Activated naive CD8-positive, alpha-beta T cell (primary cell): ENCODE data around the gene KAZN.

Experiments used
- H3K27ac Mint-ChIP-seq: one replicate; pipeline ENCODE4 v1.8.0; 2021; ENCODE audit warnings: mixed read lengths
- H3K27me3 Mint-ChIP-seq: one replicate; pipeline ENCODE4 v1.8.0; 2021; ENCODE audit warnings: mixed read lengths
- H3K36me3 Mint-ChIP-seq: one replicate; pipeline ENCODE4 v1.8.0; 2021; ENCODE audit warnings: mixed read lengths
- H3K4me1 Mint-ChIP-seq: one replicate; pipeline ENCODE4 v1.8.0; 2021; ENCODE audit warnings: low read depth, mixed read lengths
- H3K4me3 Mint-ChIP-seq: one replicate; pipeline ENCODE4 v1.8.0; 2021; ENCODE audit warnings: mild to moderate bottlenecking, mixed read lengths
- H3K9me3 Mint-ChIP-seq: one replicate; pipeline ENCODE4 v1.8.0; 2021; ENCODE audit warnings: low read depth, mixed read lengths

KAZN gene

DNA sequence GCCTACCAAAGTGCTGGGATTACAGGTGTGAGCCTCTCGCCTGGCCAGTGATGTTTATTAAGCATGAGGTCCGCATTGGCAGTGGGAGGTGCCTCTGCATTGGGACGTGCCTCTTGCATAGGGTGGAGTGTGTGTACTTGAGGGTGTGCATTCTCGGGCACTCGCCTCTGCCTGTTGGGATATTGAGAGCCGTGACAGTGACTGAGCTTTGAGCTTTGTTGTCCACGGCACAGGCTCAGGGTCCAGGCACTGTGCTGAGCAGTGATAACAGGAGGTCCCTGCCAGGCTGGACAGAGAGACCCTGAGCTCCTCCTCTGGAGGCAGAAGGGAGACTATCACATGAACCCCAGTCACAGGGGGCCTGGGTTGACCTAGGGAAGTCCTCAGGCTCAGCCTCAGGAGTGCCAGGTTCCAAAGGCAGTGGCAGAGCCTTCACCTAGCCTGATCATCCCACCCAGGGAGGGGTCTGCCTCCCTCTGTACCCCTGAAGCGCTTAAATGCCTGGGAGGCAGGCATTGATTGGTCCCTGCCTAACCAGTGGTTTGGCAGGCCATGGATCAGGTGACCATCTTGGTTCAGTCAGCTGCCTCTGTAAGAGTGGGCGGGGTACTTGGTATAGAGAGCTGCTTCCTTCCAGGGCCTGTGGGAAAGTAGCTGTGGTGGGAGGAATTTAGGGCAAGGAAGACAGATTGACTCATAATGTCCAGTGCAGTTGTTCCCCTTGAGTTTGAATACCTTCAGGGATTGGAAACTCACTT, 341.2 kb downstream of the KAZN start:
- Mint-ChIP-seq H3K36me3 (no peaks in the 10 kb centered on the region), H3K4me1 (no peaks in the 10 kb centered on the region), H3K4me3 (no peak overlapping the region), H3K27ac (no peak overlapping the region), H3K27me3 (no peaks in the 10 kb centered on the region), H3K9me3 (no peaks in the 10 kb centered on the region)

DNA sequence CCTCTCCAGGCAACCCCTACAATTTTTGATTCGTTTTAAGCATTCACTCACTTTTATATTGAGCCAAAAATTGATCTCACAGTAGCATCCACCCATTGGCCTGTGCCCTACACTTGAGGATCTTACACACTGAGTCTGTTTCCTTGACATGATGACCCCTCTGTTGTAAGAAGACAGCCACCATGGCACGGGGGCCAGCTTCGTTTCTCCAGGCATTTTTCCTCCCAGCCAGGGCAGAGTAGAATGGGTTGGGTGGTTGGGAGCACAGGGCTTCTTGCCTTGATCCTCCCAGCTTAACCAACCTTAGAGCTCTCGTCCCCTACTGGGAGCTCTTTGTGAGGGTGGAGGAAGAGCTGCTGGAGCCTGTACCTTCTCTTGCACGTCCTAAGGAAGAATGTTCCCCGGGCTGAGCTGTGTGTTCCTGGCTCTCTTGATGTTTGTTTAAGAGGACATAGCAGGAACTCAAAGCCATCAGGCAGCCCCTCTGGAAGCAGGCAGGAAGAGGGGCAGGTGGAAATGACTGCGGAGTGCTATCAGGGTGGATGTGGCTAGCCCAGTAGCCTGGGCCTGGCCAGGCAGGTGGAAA, 341.9 kb downstream of the KAZN start:
- Mint-ChIP-seq H3K27me3 (no peaks in the 10 kb centered on the region), H3K36me3 (no peaks in the 10 kb centered on the region), H3K4me3 (no peak overlapping the region), H3K4me1 (no peaks in the 10 kb centered on the region), H3K27ac (no peak overlapping the region), H3K9me3 (no peaks in the 10 kb centered on the region)

DNA sequence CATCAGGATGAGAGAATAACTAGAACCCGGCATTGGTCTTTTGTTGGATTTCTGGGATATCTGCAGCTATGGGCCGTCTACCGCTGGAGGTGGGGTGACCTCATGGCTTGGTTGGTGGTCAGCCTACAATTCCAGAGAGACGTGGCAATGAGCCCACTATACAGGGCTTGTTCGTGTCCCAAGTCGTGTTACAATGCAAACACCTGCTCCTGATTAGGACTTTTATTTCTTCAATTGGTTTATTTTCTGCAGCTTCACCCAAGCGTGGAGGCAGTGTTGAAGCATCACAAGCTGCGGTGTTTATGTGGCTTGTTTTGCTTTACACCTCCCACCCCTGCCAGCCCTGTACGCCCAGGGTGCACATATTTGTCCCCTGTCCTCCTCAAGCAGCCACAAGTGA, 343.4 kb downstream of the KAZN start:
- H3K27me3 Mint-ChIP-seq, result no peaks in the 10 kb centered on the region
- H3K4me1 Mint-ChIP-seq, result no peaks in the 10 kb centered on the region
- H3K27ac Mint-ChIP-seq, result no peak overlapping the region
- H3K9me3 Mint-ChIP-seq, result no peaks in the 10 kb centered on the region
- no peaks in the 10 kb centered on the region for H3K36me3 Mint-ChIP-seq
- H3K4me3 Mint-ChIP-seq, result no peak overlapping the region

DNA sequence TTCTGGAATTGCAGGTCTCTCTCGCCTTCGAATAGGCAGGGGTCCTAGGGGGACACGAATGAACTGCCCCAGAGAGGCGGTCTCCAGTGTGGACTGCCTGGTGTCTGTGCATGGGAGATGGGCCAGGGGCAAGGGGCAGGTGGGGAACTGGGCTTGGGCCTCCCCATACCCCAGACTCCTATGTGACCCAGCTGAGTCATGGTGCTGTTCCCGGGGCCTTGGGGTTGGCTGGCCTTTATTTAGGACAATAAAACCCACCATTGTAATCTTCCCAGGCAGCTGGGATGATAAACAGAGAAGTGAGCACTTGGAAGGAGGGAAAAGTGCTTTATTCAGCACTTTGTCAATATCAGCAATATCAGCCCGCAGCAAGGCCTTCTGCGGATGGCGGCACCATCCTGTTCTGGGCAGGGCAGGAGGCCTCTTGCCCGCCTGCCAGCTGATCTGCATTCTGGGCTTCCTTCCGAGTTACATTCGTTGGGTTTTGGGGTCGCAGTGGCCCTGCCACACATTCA, 346.0 kb downstream of the KAZN start:
- H3K36me3 Mint-ChIP-seq, result no peaks in the 10 kb centered on the region
- H3K9me3 Mint-ChIP-seq, result no peaks in the 10 kb centered on the region
- no peaks in the 10 kb centered on the region for H3K4me1 Mint-ChIP-seq
- no peaks in the 10 kb centered on the region for H3K27me3 Mint-ChIP-seq
- H3K4me3 Mint-ChIP-seq, result no peak overlapping the region
- H3K27ac Mint-ChIP-seq, result no peak overlapping the region

DNA sequence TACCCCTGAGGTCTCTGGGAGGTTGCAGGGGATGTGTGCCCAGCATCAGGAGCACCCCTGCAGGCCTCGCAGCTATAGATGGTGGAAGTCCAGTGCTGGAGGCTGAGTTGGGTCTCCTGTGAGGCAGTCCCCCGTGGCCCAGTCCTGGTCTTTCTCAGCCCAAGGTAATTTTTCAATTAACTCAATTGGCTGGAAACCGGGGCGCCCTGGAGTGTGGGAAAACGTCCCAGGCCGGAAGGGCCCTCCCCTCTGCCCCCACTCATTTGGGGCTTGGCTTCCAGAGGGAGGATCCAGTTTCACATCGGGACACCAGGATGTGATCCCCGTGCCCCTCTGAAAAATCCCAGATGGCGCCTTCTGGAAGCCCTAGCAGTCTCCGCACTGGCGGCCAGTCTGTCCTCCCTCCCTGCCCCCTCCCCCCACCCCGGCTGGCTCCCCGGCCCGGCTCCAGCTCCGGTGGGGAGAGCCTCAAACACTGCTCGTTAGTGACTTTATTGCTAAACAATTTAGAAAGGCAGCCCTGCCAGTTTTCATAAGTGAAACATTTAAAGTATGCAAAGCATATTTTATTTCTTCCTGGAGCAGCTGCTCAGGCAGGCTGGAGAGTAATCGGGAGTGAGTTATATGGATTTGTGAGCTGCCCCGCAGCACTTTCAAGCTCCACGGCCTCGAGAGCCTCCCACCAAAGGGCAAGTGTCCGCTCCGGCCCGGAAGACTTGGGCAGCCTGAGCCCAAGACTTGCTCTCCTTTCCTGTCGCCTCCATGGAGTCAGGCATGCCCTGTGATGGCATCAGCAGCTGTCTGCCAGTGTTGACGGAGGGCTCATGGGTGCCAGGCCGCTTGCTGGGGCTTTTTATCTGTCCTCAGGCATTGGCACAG, 346.9 kb downstream of the KAZN start:
- Mint-ChIP-seq H3K4me3 (no peak overlapping the region), H3K27me3 (no peaks in the 10 kb centered on the region), H3K9me3 (no peaks in the 10 kb centered on the region), H3K4me1 (no peaks in the 10 kb centered on the region), H3K27ac (no peak overlapping the region), H3K36me3 (no peaks in the 10 kb centered on the region)

DNA sequence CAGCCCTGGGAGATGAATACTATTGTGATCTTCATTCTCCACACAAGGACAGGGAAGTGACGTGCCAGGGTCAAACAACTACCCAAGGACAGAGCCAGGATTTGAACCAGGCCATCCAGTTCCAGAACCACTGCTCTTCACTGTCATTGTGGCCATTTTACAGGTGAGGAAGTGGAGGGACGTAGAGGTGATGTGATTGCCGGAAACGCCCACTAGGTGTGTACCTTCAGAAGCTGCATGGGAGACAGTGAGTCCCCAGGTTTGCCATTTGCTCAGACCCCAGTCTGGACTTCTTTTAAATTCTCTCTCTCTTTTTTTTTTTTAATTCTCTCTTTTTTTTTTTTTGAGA, 347.5 kb downstream of the KAZN start:
- Mint-ChIP-seq H3K27ac (no peak overlapping the region), H3K27me3 (no peaks in the 10 kb centered on the region), H3K36me3 (no peaks in the 10 kb centered on the region), H3K4me1 (no peaks in the 10 kb centered on the region), H3K4me3 (no peak overlapping the region), H3K9me3 (no peaks in the 10 kb centered on the region)

DNA sequence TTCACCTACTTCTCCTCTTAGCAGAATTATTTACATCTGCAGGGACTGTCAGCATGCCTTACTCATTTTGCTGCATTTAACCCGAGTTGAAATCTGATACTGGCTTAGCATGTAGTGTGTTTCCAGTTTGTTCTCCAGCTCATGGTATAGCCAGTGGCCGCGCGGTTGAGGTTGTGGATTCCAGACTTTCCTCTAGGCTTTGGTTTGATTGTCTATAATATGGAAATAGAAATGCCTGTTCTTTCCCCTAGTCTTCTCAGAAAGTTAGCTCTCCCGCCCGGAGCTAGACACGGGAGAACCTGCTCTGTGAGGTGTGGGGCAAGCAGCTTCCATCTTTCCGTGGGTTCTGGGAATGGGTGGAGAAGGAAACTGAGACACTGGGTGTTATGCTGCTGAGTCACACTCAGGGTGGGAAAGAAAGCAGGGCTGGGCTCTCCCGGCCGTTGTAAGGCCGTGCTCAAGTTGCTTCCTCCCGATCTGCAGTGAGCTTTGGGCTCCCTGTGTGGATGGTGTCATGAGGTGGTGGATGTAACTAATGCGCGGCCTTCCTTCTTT, 348.3 kb downstream of the KAZN start:
- no peak overlapping the region for H3K27ac Mint-ChIP-seq
- no peaks in the 10 kb centered on the region for H3K4me1 Mint-ChIP-seq
- H3K9me3 Mint-ChIP-seq, result no peaks in the 10 kb centered on the region
- H3K27me3 Mint-ChIP-seq, result no peaks in the 10 kb centered on the region
- no peaks in the 10 kb centered on the region for H3K36me3 Mint-ChIP-seq
- H3K4me3 Mint-ChIP-seq, result no peak overlapping the region

DNA sequence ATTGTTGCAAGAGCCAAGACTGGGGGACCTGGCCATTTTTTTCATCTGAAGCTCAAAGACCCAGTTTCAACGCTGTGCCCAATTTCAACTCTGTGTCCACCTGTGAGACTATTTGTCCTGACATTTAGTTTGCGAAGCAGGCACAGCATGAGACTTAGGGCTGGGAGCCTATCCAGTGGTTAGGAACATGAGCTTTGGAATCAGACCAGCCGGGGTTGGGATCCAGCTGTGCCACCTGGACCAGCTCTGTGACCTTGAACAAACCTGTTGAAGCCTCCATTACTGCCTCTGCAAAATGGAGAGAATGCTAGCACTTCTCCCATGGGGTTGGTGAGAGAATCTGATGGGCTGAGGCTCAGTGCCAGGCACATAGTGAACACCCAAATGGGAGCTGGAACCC, 348.9 kb downstream of the KAZN start:
- H3K4me3 Mint-ChIP-seq, result no peak overlapping the region
- no peaks in the 10 kb centered on the region for H3K27me3 Mint-ChIP-seq
- H3K36me3 Mint-ChIP-seq, result no peaks in the 10 kb centered on the region
- H3K9me3 Mint-ChIP-seq, result no peaks in the 10 kb centered on the region
- H3K27ac Mint-ChIP-seq, result no peak overlapping the region
- no peaks in the 10 kb centered on the region for H3K4me1 Mint-ChIP-seq

DNA sequence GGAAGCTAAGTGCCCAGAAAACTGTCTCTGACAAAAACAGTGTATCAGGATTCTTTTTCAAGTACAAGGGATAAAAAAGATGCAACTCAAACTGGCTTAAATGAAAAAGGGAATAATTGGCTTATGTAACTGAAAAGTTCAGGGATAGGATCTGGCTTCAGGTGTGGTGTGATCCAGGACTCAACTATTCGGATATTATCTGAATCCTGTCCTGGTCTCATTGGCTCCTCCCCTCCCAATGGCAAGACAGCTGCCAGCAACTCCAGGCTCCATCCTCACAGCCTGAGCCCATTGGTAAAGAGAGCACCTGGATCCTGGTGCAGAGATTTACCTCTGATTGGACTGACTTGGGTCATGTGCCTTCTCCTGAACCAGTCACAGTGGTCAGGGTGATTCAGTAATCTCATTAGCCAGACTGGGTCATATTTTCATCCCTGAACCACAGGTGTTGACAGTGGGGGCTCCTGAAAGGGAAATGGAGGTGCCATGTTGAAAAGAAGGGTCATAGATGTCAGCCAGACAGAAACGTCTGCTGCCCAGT, 349.7 kb downstream of the KAZN start:
- no peaks in the 10 kb centered on the region for H3K4me1 Mint-ChIP-seq

DNA sequence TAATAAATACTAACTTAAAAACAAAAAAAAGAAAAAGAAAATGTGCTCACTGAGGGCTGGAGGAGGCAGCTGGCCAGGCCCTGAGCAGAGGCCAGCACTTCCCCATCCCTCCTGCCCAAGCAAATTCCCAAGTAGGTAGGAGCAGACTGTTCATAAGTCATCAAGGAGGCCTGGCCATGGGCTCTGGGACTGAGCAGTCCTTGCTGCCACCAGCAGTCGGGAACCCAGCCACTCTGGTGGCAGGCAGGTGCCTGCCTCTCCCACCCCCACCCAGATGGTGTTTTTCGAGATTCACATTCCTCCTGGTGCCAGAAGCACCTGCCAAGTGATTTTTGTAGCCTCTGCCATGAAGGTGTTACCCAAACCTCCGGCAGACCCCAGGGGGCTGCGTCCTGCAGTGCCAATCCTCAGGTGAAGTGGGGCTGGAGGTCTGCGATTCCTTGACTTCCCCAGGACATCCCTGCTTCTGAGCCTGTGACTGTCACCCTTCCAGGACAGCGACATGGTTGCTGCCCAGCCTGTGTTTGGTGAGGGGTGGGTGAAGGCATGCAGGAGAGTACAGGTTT, 350.9 kb downstream of the KAZN start:
- Mint-ChIP-seq H3K9me3 (no peaks in the 10 kb centered on the region), H3K27me3 (no peaks in the 10 kb centered on the region), H3K27ac (no peak overlapping the region), H3K4me3 (no peak overlapping the region), H3K4me1 (no peaks in the 10 kb centered on the region), H3K36me3 (no peaks in the 10 kb centered on the region)

More for the DNA sequence above, 349.7 kb downstream of the KAZN start:
- no peaks in the 10 kb centered on the region for H3K36me3 Mint-ChIP-seq
- no peaks in the 10 kb centered on the region for H3K27me3 Mint-ChIP-seq
- no peaks in the 10 kb centered on the region for H3K9me3 Mint-ChIP-seq
- no peak overlapping the region for H3K4me3 Mint-ChIP-seq
- H3K27ac Mint-ChIP-seq, result no peak overlapping the region

DNA sequence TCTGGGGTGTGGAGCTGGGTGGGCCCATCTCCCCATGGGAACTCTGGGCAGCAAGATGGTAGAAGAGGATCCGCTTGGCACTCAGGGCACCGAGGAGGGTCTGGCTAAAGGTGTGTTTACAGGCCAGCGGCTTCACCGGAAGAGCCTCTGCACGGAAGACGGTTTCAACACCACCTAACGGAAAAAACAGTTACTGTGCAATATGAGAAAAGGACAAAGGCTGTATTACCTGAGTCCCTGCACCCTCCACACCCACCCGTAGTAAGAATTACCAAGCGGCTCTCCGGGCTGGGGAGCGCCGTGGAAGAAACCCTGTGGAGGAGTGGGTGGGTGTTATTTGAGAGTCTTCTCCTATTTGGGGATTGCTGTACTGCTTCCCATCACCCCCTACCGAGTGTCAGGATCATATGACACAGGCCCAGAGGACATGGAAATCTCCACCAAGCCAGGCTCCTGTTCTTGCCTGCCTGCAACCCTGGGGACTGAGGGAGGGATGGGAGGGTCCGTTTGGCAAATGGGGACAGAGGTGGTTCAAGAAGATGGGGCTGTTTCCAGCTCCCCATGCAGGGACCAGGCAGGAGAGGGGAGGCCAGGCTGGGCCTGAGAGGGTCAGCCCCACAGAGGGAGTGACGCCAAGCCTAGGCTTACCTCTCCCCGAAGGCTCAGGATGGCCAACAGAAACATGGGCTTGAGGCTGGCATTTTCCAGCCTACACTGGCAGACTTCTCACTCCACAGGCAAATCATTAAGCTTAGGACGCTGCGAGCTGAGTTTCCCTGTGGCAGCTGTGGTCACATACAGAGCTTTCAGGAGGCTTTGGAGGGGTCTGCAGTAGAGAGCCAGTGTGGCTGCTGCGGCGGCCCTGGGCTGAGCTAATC, 351.6 kb downstream of the KAZN start:
- Mint-ChIP-seq H3K27me3 (no peaks in the 10 kb centered on the region), H3K4me3 (no peak overlapping the region), H3K9me3 (no peaks in the 10 kb centered on the region), H3K27ac (no peak overlapping the region), H3K4me1 (no peaks in the 10 kb centered on the region), H3K36me3 (no peaks in the 10 kb centered on the region)

DNA sequence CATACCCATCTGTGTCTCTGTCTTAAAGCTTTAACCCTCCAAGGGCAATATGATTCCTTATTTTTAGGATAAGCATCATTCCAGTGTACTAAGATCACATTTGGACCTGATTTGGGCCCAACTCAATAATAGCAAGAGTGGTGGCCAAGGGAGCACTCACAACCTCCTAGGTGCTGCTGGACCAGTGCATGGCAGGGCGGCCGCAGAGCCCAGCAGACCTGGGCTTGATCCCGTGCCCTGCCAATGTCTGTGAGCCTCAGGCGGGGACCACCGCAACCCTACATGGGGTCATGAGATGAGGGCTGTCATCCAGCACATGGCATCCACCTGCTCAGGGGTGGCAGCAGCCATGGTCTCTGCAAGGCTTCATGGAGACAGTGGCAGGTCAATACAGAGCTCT, 353.3 kb downstream of the KAZN start:
- H3K4me1 Mint-ChIP-seq, result no peaks in the 10 kb centered on the region
- no peaks in the 10 kb centered on the region for H3K27me3 Mint-ChIP-seq
- H3K4me3 Mint-ChIP-seq, result no peak overlapping the region
- no peaks in the 10 kb centered on the region for H3K9me3 Mint-ChIP-seq
- H3K27ac Mint-ChIP-seq, result no peak overlapping the region
- H3K36me3 Mint-ChIP-seq, result no peaks in the 10 kb centered on the region

DNA sequence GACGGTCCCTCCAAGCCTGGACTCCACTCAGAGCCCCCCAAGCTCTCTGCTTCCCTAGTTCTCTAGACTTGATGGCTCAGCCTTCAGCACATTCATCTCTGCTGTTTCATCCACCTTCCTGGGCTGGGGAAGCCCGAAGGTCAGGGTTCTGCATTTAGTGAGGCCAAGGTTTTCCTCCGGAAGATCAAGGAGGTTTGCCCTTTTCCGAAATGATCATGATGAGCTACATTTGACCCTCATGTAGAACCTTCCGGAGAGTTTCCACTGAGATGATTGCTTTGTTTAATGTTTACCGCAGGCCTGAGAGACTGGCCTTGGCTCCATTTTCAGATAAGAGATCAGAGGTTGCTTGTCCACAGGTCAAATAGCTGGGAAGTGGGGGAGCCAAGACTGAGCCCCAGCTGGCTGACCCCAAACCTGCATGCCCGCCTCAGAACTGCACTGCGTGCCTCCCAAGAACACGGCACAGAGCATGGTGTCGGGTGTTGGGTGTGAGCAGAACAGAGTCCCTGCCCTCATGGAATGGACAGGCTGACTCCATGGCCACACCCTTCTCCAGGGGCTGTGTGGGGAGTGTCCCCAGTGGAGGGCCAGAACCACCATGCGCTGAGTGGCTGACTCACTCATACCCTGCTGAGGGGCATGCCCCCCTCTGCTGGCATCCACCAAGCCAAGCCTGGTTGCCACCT, 354.3 kb downstream of the KAZN start:
- no peaks in the 10 kb centered on the region for H3K36me3 Mint-ChIP-seq
- no peaks in the 10 kb centered on the region for H3K9me3 Mint-ChIP-seq
- no peaks in the 10 kb centered on the region for H3K4me1 Mint-ChIP-seq
- no peaks in the 10 kb centered on the region for H3K27me3 Mint-ChIP-seq
- no peak overlapping the region for H3K27ac Mint-ChIP-seq
- no peak overlapping the region for H3K4me3 Mint-ChIP-seq
